GM21619 (cell line): ENCODE measurements around the gene DCLK2.

Source experiments
- ATAC-seq: cut with Tn5 transposase; IDR thresholded peaks from one replicate; pipeline ENCODE4 v1.9.1; 2021; ENCODE audit not compliant: unreplicated experiment

The DCLK2 gene

DNA sequence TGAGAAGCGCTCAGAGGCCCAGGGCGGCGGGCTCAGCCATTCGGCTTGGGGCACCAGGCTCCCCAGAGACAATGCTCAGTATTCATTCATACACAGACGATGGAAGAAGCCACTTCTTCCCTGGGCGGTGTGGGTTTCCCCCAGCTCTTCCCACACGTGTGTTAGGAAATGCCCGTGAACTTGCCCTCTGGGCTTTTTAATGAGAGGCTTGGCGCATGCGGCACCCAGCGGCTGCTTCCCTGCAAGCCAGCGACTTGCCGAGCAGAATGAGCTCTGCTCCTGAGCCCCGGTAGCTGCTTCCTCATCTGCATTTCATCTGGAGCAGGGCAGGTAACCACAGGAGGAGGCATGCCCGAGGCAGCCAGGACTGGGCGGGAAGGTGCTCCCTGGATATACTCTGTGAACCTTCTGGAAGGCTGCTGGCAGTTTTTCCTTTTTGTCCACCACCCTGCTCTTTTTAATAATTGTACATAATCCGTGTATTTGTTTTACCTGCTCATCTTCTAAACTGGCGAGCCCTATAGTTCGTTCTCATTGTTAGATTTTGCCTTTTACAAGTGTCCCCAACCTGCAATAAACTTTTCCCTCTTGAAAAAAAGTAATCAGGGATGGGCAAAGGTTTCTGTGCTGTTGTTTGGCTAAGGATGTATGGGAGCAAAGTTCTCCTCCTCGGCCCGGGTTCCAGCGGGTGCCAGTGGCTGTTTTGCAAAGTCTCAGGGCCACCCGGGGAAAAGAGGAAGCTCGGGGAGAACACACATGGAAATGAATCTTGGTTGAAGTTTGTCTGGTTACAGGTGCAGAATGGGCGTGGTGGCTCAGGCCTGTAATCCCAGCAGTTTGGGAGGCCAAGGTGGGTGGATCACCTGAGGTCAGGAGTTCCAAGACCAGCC is 178.8 kb downstream of the DCLK2 start:
- ATAC-seq: no peak

GRCh38 chr4:150258569-150258968 is 180.3 kb downstream of the DCLK2 start:
- ATAC-seq: no peak

GRCh38 chr4:150259861-150260567 is 181.8 kb downstream of the DCLK2 start:
- no peak for ATAC-seq

DNA sequence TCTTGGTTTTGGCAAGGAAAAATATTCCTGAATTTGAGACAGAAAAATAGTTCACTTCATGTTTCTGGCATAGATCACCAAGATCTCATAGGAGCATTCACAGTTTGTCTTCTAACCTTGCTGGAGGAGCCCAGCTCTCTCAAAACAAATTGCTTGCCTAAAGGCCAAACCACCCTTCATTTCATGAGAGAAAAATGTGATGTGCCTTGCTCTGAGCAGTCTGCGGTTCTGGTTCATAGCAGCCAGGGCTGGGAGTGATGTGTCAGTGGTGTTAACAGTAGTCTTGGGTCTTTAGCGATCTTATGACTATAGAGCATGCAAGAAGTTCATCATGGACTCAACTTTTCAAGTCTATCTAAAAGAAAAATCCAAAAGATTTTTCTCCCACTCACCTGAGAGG is 183.3 kb downstream of the DCLK2 start:
- ATAC-seq: no peak

- ATAC-seq: no peak
These were observed 184.4 kb downstream of the DCLK2 start for GRCh38 chr4:150262611-150263010.

DNA sequence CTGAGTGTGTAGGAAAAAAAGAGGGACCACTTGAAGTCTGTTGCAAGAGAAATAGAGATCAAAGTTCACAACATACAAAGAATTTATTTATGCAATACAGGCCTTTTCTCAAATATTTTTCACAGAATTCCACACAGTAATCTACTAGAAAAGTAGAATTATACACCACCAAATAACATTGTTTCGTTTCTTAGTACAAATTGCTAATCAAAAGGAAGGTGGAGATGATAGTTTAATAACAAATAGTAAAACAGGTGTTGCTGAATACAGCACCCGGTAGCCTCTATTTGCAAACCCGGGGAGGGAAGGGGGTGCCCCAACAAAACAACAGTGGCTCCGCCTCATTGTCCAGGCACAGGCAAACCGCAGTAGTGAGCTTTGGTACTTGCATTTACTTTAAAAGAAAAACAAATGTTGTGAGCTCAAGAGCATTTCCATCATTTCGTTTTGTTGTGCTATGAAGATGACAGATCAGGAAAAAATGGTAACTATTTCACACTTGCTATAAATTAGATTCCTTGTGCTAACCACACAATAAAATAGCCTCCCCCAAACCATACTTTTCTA is 186.4 kb downstream of the DCLK2 start:
- ATAC-seq: no peak

GRCh38 chr4:150265806-150266205 is 187.6 kb downstream of the DCLK2 start:
- no peak for ATAC-seq

DNA sequence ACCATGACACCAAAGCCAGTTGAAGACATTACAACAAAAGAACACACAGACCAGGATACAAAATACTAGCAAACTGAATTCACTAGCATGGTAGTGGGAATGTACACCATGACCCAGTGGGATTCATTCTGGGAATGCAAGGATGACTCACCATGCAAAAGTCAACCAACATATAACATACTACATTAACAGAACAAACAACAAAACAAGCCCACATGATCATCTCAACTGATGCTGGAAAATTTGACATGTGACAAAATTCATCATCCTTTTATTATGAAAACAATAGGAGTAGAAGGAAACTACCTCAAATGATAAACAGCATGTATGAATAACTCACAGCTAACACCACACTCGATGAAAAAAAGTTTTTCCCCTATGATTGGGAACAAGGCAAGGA is 190.2 kb downstream of the DCLK2 start:
- no peak for ATAC-seq

DNA sequence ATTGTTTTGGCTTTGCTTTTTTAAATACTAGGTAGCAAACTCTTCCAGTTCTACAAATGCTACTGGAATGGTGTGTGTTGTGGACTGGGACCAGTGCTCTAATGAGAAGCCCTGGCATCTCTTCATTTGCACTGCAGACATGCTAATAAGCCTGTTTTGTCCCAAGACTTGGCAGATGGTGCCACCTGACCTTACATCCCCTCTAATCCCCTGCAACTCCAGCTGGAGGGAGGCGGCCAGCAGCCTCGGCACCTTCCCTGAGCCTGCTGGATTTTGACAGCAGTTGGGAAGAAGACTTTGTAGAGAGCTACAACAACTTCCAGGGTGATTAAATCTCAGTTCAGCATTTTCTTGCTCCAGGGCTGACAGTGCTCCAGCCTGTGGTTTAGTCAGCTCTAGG is 200.0 kb downstream of the DCLK2 start:
- no peak for ATAC-seq

GRCh38 chr4:150280081-150280895 is 202.0 kb downstream of the DCLK2 start:
- ATAC-seq: no peak

- no peak for ATAC-seq
These were observed 202.7 kb downstream of the DCLK2 start for GRCh38 chr4:150280975-150281374.

- ATAC-seq: no peak
These were observed 205.4 kb downstream of the DCLK2 start for GRCh38 chr4:150283689-150284088.

GRCh38 chr4:150286656-150287055 is 208.4 kb downstream of the DCLK2 start:
- ATAC-seq: no peak

GRCh38 chr4:150289198-150289597 is 211.0 kb downstream of the DCLK2 start:
- no peak for ATAC-seq

GRCh38 chr4:150289881-150290280 is 211.6 kb downstream of the DCLK2 start:
- no peak for ATAC-seq

DNA sequence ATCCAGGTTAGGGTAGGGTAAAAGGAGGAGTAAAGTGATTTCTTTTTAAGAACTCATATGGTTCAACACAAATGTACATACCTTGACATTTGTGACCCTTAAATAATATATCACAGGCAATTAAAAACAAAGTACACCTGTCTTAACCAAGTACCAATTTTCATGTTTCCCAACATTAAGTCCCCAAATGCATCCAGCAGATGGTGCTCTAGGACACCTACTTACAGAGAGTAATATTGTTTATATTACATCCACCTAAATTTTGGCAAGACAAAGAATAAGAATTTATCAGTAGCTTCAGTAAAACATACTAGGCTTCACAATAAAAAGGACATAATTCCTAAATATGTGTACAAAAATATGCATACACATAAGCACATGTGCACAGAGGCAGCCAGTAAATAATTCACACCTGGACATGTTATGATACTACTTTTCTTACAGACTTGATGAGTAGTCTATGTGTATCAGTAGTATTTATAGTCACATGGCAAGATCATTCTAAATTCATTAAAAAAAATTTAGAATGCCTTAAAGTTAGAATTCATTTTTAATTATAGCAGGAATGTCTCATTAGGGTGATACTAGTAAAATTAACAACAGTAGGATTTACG is 219.7 kb downstream of the DCLK2 start:
- ATAC-seq: no peak

- no peak for ATAC-seq
These were observed 221.6 kb downstream of the DCLK2 start for GRCh38 chr4:150299816-150300215.

- ATAC-seq: no peak
These were observed 224.3 kb downstream of the DCLK2 start for GRCh38 chr4:150302553-150302952.

GRCh38 chr4:150305995-150306394 is 227.8 kb downstream of the DCLK2 start:
- ATAC-seq: no peak

- no peak for ATAC-seq
These were observed 228.5 kb downstream of the DCLK2 start for GRCh38 chr4:150306719-150307118.
